ENCODE measurements around the gene ENGASE. TPM values are rescaled to one million over a fixed set of nuclear protein-coding genes. Genes with fewer than 3 reads are reported as not detected.
"Not testable (repeated sequence)": the region's sequence is repeated elsewhere in the genome, so short reads cannot be mapped to it uniquely, and the experiment has no call there.

Gene ENGASE
- total RNA-seq, 3 donors from 2014 or later: 27.4 to 35.0 (median 31.5) TPM

DNA sequence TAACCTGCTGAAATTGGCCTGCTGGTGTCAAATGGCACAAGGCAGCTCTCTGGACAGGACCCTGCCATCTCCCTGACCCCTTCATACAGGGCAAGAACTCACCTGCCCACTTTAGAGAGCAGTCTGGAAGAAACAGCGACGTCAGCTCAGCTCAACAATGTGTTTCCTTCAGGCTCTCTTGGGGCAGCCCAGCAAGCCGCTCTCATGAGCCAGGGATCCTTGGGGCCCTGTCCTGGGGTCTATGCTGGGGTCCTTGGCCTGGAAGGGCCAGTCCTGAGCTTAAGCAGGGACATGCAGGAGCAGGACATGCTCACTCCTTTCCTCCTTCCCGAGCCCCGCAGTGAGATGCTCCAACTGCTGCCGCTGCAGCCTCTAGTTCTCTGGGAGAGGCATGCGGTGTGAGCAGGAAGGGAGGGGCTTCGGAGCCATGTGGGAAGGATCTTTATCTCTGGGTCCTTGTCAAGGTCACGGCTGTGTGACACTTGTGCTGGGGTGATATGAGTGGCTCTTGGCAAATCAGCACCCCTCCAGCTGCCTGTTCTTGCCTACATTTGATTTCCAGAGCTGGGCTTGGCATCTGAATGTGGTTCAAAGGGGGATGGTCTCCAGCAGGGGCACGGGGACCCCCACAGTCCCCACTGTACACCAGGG, 47.2 kb upstream of the ENGASE start:
- Histone ChIP-seq H3K27ac (peak overlapping the region; percentile 79 to 87), H3K4me1 (peaks cover 17 to 31% of the 10 kb centered on the region in 2 donors), H3K36me3 (no peaks in the 10 kb centered on the region), H3K4me3 (peak overlapping the region; percentile 3 to 56 (median 52)), H3K9me3 (no peaks in the 10 kb centered on the region), H3K27me3 (no peaks in the 10 kb centered on the region)
- intact Hi-C loops (cut with DNase I; ENCODE audit: low total_unique reads): no loop called here
- peak in 1 of 2 donors; percentile 46 for DNase-seq (ENCODE audit: low spot score in 2 of 2)
- TF ChIP-seq, protein P1, sequence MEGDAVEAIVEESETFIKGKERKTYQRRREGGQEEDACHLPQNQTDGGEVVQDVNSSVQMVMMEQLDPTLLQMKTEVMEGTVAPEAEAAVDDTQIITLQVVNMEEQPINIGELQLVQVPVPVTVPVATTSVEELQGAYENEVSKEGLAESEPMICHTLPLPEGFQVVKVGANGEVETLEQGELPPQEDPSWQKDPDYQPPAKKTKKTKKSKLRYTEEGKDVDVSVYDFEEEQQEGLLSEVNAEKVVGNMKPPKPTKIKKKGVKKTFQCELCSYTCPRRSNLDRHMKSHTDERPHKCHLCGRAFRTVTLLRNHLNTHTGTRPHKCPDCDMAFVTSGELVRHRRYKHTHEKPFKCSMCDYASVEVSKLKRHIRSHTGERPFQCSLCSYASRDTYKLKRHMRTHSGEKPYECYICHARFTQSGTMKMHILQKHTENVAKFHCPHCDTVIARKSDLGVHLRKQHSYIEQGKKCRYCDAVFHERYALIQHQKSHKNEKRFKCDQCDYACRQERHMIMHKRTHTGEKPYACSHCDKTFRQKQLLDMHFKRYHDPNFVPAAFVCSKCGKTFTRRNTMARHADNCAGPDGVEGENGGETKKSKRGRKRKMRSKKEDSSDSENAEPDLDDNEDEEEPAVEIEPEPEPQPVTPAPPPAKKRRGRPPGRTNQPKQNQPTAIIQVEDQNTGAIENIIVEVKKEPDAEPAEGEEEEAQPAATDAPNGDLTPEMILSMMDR (IDR thresholded peaks at IDR 0.05): no peak
- TF ChIP-seq POLR2AphosphoS5 (IDR thresholded peaks at IDR 0.05) (no peak), POLR2A (IDR thresholded peaks at IDR 0.05) (no peak)

DNA sequence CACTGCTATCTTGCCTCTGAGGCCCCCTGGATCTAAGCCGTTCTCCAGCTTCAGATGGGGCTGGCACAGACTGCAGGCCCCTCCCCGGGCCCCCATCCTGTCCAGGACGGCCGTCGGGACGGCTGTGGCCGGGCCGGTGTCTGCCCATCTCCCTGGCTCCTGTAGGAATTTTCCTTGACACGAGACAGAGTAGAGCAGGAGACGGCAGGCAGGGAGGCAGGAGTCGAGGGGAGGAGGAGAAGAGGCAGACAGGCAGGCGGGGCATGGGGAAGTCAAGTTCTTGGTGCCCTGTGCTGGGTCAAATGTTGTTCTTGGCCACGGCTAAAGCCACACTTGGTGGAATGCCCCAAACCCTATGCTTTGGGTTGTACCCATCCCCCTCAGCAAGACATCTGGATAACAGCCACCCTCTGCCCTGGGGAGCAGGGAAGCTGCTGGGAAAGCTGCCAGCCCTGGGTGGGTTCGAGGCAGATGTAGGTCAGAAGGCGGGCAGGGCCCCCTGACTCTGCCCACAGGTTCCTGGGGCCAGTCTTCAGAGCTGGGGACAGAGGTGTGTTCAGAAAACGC, 46.6 kb upstream of the ENGASE start:
- H3K4me1 ChIP-seq: peaks cover 19 to 31% of the 10 kb centered on the region in 2 donors
- no peaks in the 10 kb centered on the region for H3K27me3 ChIP-seq
- H3K27ac ChIP-seq: peak overlapping the region; percentile 79 to 87
- intact Hi-C loops (cut with DNase I; ENCODE audit: low total_unique reads): no loop called here
- peak overlapping the region in 2 of 3 donors; percentile 52 to 56 for H3K4me3 ChIP-seq
- no peaks in the 10 kb centered on the region for H3K36me3 ChIP-seq
- DNase-seq (ENCODE audit: low spot score in 2 of 2): peak in 1 of 2 donors; percentile 53
- H3K9me3 ChIP-seq: no peaks in the 10 kb centered on the region
- TF ChIP-seq POLR2AphosphoS5 (IDR thresholded peaks at IDR 0.05) (no peak), POLR2A (IDR thresholded peaks at IDR 0.05) (no peak)
- TF ChIP-seq, protein P1 (IDR thresholded peaks at IDR 0.05): no peak

DNA sequence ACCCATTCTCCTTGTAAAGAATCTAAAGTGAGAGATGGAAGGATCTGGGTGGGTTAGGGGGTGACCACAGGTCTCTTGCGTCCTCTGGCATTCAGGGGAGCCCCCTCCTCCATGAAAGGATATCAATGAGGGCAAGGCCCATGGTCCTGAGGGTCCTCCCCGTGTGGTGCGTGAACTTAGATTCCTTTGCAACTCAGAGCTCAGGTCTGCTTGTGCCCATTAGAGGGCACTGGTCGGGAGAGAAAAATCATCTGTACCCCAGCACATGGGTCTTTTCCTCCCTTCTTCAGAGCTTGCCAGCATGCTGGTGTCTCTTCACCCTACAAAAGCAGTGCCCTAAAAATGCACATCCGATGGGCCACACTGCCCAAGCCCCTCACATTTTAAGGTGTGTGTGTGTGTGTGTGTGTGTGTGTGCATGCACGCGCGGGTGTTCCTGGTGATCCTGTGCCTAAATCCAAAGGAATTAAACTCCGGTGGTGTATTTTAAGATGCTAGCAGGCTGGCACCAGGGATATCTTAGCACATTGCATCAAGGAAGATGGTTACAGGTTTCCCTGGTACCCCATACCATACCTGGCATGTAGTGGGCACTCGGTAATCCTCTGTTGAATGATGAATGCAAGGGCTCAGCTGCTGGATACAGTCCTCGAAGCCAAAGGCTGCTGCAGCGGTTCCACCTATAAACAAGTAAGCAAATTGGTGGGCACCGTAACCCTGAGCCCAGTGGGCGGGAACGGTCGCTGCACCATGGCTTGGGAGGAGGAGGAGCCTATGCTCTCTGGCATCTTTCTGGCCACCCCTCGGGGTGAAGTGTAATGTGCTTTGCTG, 45.9 kb upstream of the ENGASE start:
- intact Hi-C loops (cut with DNase I; ENCODE audit: low total_unique reads): no loop called here
- peak in 1 of 2 donors; percentile 41 for DNase-seq (ENCODE audit: low spot score in 2 of 2)
- H3K4me1 ChIP-seq: peaks cover 17 to 36% of the 10 kb centered on the region in 2 donors

DNA sequence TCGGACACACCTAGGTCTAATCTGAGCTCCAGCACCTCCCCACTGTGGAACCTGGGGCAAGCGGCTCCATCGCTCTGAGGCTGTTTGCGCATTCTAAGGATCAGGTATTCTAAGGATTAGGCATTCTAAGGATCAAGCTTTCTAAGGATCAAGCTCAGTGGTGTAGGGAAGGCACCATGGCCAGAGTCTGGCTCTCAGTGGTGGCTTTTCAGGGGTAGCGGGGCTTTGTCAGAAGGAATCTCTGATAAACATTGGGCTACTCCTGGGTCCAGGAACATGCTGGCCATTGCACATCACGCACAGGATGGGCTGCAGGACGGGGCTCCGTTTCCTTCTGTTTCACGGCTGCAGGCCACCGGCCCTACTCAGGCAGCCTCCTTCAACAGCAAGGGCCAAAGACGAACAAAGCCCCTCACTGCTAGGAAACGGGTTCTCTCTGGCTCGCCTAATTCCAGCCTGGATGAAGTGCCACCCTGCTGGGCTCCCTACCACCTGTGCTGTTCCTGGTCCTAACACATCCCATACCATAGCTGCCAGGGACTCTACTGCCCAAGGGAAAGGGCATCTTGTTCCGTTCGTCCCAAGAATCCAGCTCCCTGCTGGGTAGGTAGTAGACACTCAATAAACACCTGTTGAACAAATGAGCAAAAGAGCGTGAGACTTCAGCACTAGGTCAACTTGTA, 45.2 kb upstream of the ENGASE start:
- peak in 1 of 2 donors; percentile 14 for DNase-seq (ENCODE audit: low spot score in 2 of 2)
- no peaks in the 10 kb centered on the region for H3K9me3 ChIP-seq
- H3K4me3 ChIP-seq: no peak overlapping the region
- peak overlapping the region in 1 of 2 donors; percentile 61 for H3K27ac ChIP-seq
- no peaks in the 10 kb centered on the region for H3K36me3 ChIP-seq
- intact Hi-C loops (cut with DNase I; ENCODE audit: low total_unique reads): no loop called here
- H3K27me3 ChIP-seq: no peaks in the 10 kb centered on the region
- peaks cover 16 to 38% of the 10 kb centered on the region in 2 donors for H3K4me1 ChIP-seq
- TF ChIP-seq POLR2AphosphoS5 (IDR thresholded peaks at IDR 0.05) (no peak), POLR2A (IDR thresholded peaks at IDR 0.05) (no peak)
- TF ChIP-seq, protein P1 (IDR thresholded peaks at IDR 0.05): no peak

More for the DNA sequence above, 45.9 kb upstream of the ENGASE start:
- Histone ChIP-seq H3K27ac (peak overlapping the region; percentile 79 to 87), H3K36me3 (no peaks in the 10 kb centered on the region), H3K4me3 (peak overlapping the region in 1 of 3 donors; percentile 52), H3K27me3 (no peaks in the 10 kb centered on the region), H3K9me3 (no peaks in the 10 kb centered on the region)
- no peak for TF ChIP-seq POLR2A (IDR thresholded peaks at IDR 0.05)
- TF ChIP-seq POLR2AphosphoS5 (IDR thresholded peaks at IDR 0.05): no peak
- TF ChIP-seq, protein P1 (IDR thresholded peaks at IDR 0.05): no peak

DNA sequence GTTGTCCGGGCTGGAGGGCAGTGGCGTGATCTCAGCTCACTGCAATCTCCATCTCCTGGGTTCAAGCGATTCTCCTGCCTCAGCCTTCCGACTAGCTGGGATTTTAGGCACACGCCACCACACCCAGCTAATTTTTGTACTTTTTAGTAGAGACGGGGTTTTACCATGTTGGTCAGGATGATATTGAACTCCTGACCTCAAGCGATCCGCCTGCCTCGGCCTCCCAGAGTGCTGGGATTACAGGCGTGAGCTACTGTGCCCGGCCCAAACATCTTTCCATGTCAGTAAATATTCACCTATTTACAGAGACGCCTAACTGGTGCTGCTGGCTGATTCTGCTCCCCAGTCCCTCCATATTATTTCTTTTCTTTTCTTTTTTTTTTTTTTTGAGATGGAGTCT, 44.0 kb upstream of the ENGASE start:
- H3K9me3 ChIP-seq; H3K36me3 ChIP-seq; H3K27me3 ChIP-seq; H3K27ac ChIP-seq; intact Hi-C loops (cut with DNase I; ENCODE audit: low total_unique reads); H3K4me3 ChIP-seq: not testable (repeated sequence)
- DNase-seq (ENCODE audit: low spot score in 2 of 2): peak in 1 of 2 donors; percentile 3
- H3K4me1 ChIP-seq: peaks cover 16 to 35% of the 10 kb centered on the region in 2 donors
